Measurements from ENCODE around the gene UQCRQ.

UQCRQ gene

GRCh38 chr5:132866342-132867045, at the start of gene UQCRQ, which contains the start of gene GDF9:
UQCRQ (plus strand) TSS chr5:132866642; CDS start chr5:132866882, 240 bp downstream.
GDF9 (minus strand) TSS chr5:132866469; CDS start chr5:132864533, 1,936 bp downstream.
- DNase-seq (ENCODE audit: low spot score): peak; percentile 97

DNA sequence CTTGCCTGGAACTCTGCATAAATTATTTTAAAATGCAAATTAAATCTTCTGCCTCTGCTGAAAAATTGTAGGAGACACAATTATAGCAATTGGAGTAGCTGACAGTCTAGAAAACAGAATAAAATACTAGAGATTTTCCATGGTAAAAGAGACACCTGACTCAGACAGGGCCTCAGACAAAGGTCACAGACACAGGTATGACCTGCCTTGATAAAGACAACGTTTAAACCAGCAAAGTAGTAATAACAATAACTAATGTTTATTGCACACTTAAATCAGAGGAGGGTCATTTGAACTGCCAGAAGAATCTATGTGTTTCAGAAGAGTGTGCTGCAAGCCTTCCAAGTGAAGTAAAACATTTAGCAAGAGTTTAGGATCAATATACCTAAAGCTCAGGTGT, 49.4 kb upstream of the UQCRQ start:
- DNase-seq (ENCODE audit: low spot score): no peak

GRCh38 chr5:132819468-132819867, 47.0 kb upstream of the UQCRQ start:
- no peak for DNase-seq (ENCODE audit: low spot score)

- DNase-seq (ENCODE audit: low spot score): peak; percentile 86
Measured at GRCh38 chr5:132820162-132820754, 46.2 kb upstream of the UQCRQ start.

DNA sequence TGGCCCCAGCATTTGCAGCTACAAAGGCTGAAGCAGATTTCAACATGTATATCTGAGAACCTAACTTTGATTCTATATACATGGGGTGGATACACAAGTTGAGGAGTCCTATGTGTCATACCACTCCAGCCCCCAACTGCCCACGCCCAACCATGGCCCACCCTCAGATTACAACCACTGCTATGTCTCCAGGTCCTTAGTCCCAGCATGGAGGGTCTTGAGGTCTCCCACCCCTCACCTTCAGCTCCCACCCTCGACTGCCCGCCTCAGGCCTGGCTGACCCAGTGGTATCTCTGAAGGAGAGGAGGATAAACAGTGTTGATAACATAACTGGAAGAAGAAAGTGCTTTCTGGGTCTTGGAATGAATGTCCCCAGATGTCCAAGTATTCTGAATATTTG, 45.1 kb upstream of the UQCRQ start:
- no peak for DNase-seq (ENCODE audit: low spot score)

DNA sequence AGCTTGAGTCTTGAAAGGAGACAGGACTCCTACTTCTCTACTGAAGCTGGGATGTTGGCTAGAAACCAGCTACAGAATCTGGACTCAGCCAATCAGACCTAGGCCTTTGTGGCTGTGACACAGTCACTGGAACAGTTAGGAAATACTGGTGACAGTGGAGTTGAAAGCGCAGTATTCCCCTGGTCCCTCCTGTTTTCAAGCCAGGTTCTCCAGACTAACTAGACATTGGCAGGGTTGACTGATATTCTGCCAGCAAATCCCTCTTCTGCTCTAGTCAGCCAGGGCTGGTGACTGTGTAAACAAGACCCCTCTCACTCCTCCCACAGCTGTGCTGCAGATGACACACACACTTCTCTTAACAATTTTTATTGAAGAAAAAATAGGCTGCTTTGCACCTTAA, 44.7 kb upstream of the UQCRQ start:
- DNase-seq (ENCODE audit: low spot score): no peak

DNA sequence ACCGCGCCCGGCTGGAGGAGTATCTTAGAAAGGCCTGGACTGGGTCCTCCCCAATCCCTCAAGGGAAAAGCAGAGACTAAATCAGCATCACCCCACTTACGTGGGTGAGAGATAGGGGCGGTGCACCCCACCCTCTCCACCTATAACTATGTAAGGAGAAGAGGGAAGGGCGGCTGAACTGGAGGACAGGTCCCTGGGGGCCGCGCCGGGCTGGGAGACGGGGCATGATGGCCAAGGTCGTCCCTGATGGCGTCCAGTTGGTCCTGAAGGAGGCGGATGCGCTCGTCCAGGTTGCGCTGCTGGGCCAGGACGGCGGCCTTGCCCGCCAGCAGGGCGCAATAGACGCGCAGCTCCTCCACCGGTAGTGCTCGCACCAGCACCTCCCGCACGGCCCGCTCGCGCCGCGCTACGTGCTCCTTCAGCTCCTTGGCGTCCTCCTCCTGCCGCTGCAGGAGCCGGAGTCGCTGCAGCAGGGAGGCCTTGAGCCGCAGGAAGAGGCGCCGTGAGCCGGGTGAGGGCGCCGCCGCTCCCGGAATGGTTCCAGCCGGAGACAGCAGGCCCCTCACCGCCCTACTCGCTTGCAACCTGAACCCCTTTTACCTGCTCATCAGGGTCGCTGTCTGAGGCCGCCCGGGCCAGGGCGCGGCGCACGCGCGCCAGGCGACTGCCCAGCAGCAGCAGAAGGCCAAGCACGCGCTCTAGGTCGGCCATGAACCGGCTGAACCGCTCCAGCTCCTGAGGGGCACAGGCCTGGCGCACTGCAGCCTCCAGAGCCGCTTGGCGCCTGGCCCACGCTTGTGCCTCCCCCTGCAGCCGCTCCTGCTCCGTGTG, 43.6 kb upstream of the UQCRQ start:
- DNase-seq (ENCODE audit: low spot score): peak; percentile 75

DNA sequence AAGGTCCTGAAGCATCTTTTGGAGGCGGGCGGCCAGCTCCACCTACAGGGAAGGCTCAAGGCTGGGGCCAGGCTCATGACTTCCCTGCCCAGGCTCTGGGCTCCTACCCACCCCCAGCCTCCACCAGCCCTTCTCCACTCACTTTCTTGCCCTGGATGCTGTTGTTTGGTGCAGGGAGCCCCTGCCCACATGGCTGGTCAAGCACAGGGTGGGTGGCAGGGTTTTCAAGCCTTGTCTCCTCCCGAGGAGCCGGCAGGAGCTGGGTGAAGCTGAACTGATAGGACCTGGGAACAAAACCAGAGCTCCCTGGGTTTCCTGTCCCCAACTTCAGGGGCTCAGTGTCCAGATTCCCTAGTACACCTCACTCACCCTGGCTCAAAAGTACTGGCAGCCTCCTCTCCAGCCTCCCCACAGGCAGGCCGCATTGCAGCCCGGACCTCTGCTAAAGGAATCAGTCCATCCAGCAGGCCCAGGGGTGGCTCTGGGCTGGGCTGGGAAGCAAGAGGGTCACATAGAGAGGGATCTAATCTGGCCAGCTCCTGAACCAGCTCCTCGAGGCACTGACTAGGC, 42.9 kb upstream of the UQCRQ start:
- no peak for DNase-seq (ENCODE audit: low spot score)

GRCh38 chr5:132824426-132824825, 42.0 kb upstream of the UQCRQ start:
- no peak for DNase-seq (ENCODE audit: low spot score)

DNA sequence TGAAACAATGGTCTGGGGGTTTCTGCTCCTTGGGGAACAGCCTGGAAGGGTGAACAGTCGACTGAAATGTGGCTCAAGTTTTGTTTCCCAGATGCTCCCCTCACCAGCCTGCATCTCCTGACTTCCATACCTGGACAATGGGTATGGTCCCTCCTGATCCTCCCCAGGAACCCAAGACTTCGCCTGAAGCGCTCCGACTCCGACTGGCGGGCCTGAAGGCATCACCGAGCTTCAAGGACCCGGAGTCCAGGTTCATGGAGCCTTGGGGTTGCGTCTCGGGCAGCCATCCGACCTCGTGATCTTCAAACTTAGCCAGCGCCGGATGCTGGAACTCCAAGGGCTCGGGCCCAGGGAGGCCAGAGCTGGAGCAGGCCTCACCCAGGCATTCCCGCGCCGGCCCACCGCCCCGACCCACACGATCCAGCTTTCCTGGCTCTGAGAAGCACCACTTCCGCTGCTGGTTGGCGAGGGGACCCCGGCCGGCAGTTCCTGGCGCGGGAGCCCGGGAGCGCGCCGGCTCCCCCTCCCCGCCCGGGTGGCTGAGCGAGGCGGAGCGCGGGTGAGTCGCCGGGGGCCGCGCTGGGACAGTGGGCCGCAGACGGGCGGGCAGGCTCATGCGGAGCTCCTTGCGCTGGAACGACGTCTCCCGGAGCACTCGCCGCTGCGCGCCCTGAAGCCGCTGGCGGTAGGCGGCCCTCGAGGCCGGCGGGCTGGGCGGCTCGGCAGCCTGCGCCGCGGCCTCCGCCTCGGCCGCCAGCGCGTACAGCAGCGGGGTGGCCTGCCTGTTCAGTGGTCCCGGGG, 41.2 kb upstream of the UQCRQ start:
- DNase-seq (ENCODE audit: low spot score): peak; percentile 65

DNA sequence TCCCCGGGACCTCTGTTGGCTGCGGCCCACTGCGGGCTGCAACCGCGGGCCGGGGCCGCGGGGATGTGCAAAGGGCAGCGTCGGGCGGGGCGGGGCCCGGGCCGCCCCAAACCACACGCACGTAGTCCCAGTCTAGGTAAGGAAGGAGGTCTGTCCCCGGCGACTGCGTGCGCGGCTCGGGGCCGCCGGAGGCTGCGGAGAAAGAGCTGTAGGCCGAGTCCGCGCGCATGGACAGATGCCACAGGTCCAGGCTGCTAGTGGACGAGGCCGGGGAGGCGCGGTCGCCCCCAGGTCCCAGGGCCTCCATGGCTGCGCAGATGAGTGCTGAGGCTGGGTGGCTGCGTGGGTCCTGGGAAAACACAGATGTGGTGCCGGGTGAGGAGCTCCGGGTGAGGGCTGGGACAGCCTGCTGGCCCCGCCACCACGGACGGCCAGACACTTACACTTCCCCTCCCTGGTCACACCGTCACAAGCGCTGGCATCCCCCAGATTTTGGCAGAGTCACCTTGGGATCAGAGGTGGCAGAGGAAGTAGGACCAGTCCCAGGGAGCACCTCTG, 40.5 kb upstream of the UQCRQ start:
- no peak for DNase-seq (ENCODE audit: low spot score)

DNA sequence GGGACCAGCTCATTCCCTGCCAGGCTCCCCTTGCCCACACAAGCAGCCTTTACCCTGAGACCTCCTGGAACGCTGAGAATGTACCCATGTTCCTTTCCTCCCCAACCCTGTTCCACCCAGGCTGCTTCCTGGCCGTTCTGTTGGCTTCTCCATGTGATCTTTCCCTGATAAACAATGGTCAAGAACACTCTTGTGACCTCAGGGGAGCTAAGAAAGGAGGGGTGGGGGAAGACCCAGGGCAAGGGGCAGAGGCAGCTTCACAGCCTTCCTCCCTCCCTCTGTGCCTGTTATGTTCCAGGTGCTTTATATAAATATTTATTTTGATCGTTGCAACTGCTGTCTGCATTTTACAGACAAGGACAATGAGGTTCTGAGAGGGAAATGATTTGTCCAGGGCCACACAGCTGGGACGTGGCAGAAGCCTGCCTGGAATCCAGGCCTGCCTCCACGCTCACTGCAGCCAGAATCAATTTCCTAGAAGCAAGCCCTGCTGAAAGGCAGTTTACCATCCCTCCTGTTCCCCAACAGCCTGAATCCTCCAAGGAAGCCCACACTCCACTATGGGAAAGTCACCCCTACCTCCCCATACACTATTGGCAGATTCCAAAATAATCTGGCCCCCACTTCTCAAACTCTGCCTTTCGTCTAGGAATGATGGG, 39.9 kb upstream of the UQCRQ start:
- DNase-seq (ENCODE audit: low spot score): no peak

DNA sequence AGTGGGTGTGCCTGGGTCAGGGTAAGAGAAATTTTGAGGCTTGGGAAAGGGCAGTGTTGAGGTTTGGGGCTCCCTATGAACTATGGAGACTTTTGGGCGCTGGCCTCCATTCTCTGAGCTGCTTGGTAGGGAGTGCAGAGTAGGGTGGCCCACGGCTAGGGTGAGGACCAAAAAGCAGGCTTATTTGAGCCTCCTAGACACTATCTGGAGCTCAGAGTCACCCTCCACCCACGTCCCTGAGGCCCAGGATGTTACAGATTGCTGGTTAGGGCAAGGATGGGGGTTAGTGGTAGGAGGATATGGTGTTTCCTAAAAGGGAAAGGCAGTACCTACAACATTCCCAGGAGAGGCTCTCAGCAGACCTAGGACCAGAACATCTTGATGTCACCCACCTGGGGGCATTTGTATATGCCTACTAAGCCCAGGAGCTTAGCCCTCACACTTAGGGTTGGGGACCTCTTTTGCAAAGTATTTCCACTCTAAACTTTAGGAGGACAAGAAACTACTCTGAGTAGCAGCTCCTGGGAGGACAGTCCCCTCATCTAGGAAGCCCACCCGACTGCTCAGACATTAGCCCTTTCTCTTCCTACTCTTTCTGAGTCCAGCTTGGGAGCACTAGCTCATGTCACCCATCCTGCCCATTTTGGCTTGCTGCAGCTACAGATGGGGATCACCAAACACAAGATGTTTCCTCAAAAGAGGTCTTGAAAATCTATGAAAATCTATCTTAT, 38.3 kb upstream of the UQCRQ start:
- DNase-seq (ENCODE audit: low spot score): no peak

- no peak for DNase-seq (ENCODE audit: low spot score)
Measured at GRCh38 chr5:132828846-132829494, 37.5 kb upstream of the UQCRQ start.

GRCh38 chr5:132829742-132830435, 36.6 kb upstream of the UQCRQ start:
- peak; percentile 89 for DNase-seq (ENCODE audit: low spot score)

DNA sequence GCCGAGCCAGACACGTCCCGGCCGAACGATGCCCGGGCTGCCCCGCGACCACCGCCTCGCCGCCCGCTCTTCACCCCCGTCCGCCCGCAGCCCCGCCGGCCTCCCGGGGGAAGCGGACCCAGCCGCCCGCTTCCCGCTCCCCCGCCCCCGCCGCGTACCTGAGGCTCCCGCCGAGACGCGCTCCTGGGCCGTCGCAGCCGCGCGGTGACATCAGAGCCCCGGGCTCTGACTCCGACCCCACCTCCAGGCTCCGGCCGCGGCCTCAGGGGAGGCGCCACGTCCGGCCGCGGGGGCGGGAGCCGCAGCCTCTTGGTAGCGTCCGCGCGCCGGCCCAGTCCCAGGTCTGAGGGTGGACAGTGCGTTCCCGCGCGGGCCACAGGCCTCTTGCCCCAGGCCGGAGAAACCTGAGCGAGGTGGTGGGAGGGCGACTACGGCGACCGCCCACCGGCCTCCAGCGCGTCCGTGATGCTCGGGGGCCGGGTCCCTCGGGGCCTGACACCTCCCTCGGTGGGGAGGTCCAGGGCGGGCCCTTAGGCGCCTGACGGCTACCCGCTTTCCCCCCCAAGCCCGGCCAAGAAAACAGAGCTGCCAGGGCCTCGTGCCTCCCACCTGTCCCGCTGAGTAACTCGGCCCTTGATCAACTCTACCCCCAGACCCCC, 35.9 kb upstream of the UQCRQ start, which contains the start of gene SHROOM1:
SHROOM1 (minus strand) TSS at position 212 of the 659 bp plus-strand sequence. CDS start 4,507 bp downstream, outside the sequence.
- DNase-seq (ENCODE audit: low spot score): peak; percentile 84

GRCh38 chr5:132831095-132831860, 35.2 kb upstream of the UQCRQ start:
- DNase-seq (ENCODE audit: low spot score): no peak

Data from iPS-NIHi11 (cell line).